CD14-positive monocyte (primary cell): ENCODE data around the gene PCP4. TPM values are rescaled to one million over a fixed set of nuclear protein-coding genes. Genes with fewer than 3 reads are reported as not detected.

ENCODE experiments used
- DNase-seq, 3 donors: peaks; one replicate each; pipeline ENCODE4 v3.0.0-alpha.2; 2011 to 2022
- H2AFZ ChIP-seq: 2 replicates; pipeline ENCODE4 v1.6.0; 2012; ENCODE audit warnings: mild to moderate bottlenecking, low read depth, low read length, inconsistent platforms; ENCODE audit not compliant: insufficient read depth, poor library complexity, severe bottlenecking
- H3K27ac ChIP-seq, 2 donors: 1 replicate in 1 of 2; 2 replicates in 1 of 2; pipeline ENCODE4 v1.5.1; 2012 to 2013; ENCODE audit warnings: low read length in 2 of 2, control low read depth in 1 of 2, inconsistent platforms in 1 of 2, low read depth in 1 of 2, mild to moderate bottlenecking in 1 of 2
- H3K27me3 ChIP-seq, 2 donors: one replicate each; pipeline versions ENCODE4 v1.6.0 to v1.6.1; 2011 to 2013; ENCODE audit warnings: low read length in 2 of 2; ENCODE audit not compliant: control insufficient read depth in 2 of 2, insufficient read depth in 2 of 2
- H3K36me3 ChIP-seq, 2 donors: replicated peaks in 1 of 2; 1 replicate in 1 of 2; 2 replicates in 1 of 2; pipeline versions ENCODE4 v1.5.1 to v1.6.1; 2012 to 2013; ENCODE audit warnings: low read length in 2 of 2, control low read depth in 1 of 2, inconsistent platforms in 1 of 2, mild to moderate bottlenecking in 1 of 2; ENCODE audit not compliant: insufficient read depth in 2 of 2, control insufficient read depth in 1 of 2
- H3K4me1 ChIP-seq, 2 donors: 1 replicate in 1 of 2; 2 replicates in 1 of 2; pipeline versions ENCODE4 v1.5.1 to v1.6.1; 2012 to 2013; ENCODE audit warnings: low read length in 2 of 2, control low read depth in 1 of 2, inconsistent platforms in 1 of 2, mild to moderate bottlenecking in 1 of 2, moderate library complexity in 1 of 2; ENCODE audit not compliant: insufficient read depth in 2 of 2, control insufficient read depth in 1 of 2
- H3K4me2 ChIP-seq: replicated peaks from 2 replicates; pipeline ENCODE3; 2012; ENCODE audit warnings: low read length, moderate library complexity, mild to moderate bottlenecking; ENCODE audit not compliant: poor library complexity, severe bottlenecking; ENCODE audit errors: extremely low read depth
- H3K4me3 ChIP-seq, 3 experiments: fragments of 200-600 bp in 1 of 3; sonication (generic) in 1 of 3; replicated peaks in 1 of 3; 1 replicate in 2 of 3; 2 replicates in 1 of 3; pipeline ENCODE4 v1.5.1; 2011 to 2013; ENCODE audit warnings: low read length in 3 of 3, mild to moderate bottlenecking in 3 of 3, control low read depth in 2 of 3, low read depth in 2 of 3, inconsistent platforms in 1 of 3, moderate library complexity in 1 of 3
- H3K79me2 ChIP-seq: 2 replicates; pipeline ENCODE4 v1.6.0; 2012; ENCODE audit warnings: mild to moderate bottlenecking, control low read depth, inconsistent platforms, low read length, moderate library complexity; ENCODE audit not compliant: insufficient read depth
- H3K9ac ChIP-seq: 2 replicates; pipeline ENCODE4 v1.6.0; 2017; ENCODE audit warnings: low read length, mild to moderate bottlenecking; ENCODE audit not compliant: insufficient read depth, poor library complexity, severe bottlenecking
- H3K9me3 ChIP-seq, 2 donors: replicated peaks in 1 of 2; 1 replicate in 1 of 2; 2 replicates in 1 of 2; pipeline versions ENCODE4 v1.5.1 to v1.6.1; 2012 to 2013; ENCODE audit warnings: low read length in 2 of 2, control low read depth in 1 of 2; ENCODE audit not compliant: control insufficient read depth in 1 of 2, insufficient read depth in 1 of 2
- H4K20me1 ChIP-seq: 2 replicates; pipeline ENCODE4 v1.6.0; 2012; ENCODE audit warnings: mild to moderate bottlenecking, low read length, control low read depth, moderate library complexity; ENCODE audit not compliant: insufficient read depth
- H3K27ac Mint-ChIP-seq, 7 donors: one replicate each; pipeline ENCODE4 v1.8.0; 2020; ENCODE audit warnings: mild to moderate bottlenecking in 7 of 7, mixed read lengths in 7 of 7, moderate library complexity in 6 of 7, inconsistent platforms in 2 of 7
- H3K27me3 Mint-ChIP-seq, 3 donors: one replicate each; pipeline ENCODE4 v1.8.0; 2021 to 2022; ENCODE audit warnings: low read depth in 3 of 3, mild to moderate bottlenecking in 3 of 3, mixed read lengths in 3 of 3, moderate library complexity in 3 of 3, inconsistent platforms in 1 of 3
- H3K36me3 Mint-ChIP-seq, 2 donors: one replicate each; pipeline ENCODE4 v1.8.0; 2020; ENCODE audit warnings: mixed read lengths in 2 of 2, inconsistent platforms in 1 of 2, mild to moderate bottlenecking in 1 of 2
- H3K4me1 Mint-ChIP-seq: one replicate; pipeline ENCODE4 v1.8.0; 2020; ENCODE audit warnings: mild to moderate bottlenecking, mixed read lengths
- H3K4me3 Mint-ChIP-seq, 2 donors: one replicate each; pipeline ENCODE4 v1.8.0; 2020; ENCODE audit warnings: mild to moderate bottlenecking in 2 of 2, mixed read lengths in 2 of 2, moderate library complexity in 1 of 2
- H3K9me3 Mint-ChIP-seq, 7 donors: one replicate each; pipeline ENCODE4 v1.8.0; 2020 to 2022; ENCODE audit warnings: mixed read lengths in 7 of 7, mild to moderate bottlenecking in 6 of 7, moderate library complexity in 6 of 7, inconsistent platforms in 2 of 7
- WGBS: methylation state at CpG from one replicate; pipeline ENCODE4 v1.1.5; 2013; ENCODE audit warnings: missing lambda C conversion rate; ENCODE audit not compliant: insufficient coverage; 5-methylcytosine and 5-hydroxymethylcytosine counted together
- intact Hi-C, 2 donors: fragments of 100-400 bp; cut with micrococcal nuclease; formaldehyde crosslinking; loops; one replicate each; pipeline versions ENCODE4 v1.15.0 to v1.15.1; 2023
- polyA plus RNA-seq, 3 donors: library from polyadenylated mRNA; depleted of rRNA in 1 of 3; unstranded in 2 of 3; stranded (reverse) in 1 of 3; fragments of 300-500 nt in 2 of 3; fragments of >200 nt in 1 of 3; fragmentation: Illumina TruSeq in 2 of 3; gene quantifications; 1 replicate in 2 of 3; 2 replicates in 1 of 3; pipeline ENCODE4 v1.2.3, GENCODE V29; 2012 to 2021
- TF ChIP-seq, protein P1 (sequence below): fragments of 200-600 bp; IDR thresholded peaks from one replicate; pipeline ENCODE4 v1.8.0; 2022; ENCODE audit warnings: antibody characterized with exemption, mild to moderate bottlenecking

PCP4 gene
- polyA plus RNA-seq, 3 donors = not detected

- no peaks in the 10 kb centered on the region for H3K36me3 ChIP-seq
- intact Hi-C loops = no loop called here
- no peaks in the 10 kb centered on the region for H4K20me1 ChIP-seq
- peaks cover 0 to 4% (median 2%) of the 10 kb centered on the region in 3 donors for H3K27me3 Mint-ChIP-seq
- no peaks in the 10 kb centered on the region for H3K79me2 ChIP-seq
- peaks cover 6 to 19% (median 8%) of the 10 kb centered on the region in 7 donors for H3K9me3 Mint-ChIP-seq
- H3K36me3 Mint-ChIP-seq = no peaks in the 10 kb centered on the region
- H3K4me3 Mint-ChIP-seq = no peak overlapping the region
- no peaks in the 10 kb centered on the region for H3K27me3 ChIP-seq
- no peak overlapping the region for H3K27ac Mint-ChIP-seq
- no peak overlapping the region for H3K27ac ChIP-seq
- no peak overlapping the region for H3K4me3 ChIP-seq
- no peak overlapping the region for H2AFZ ChIP-seq
- no peaks in the 10 kb centered on the region for H3K4me1 Mint-ChIP-seq
- H3K4me2 ChIP-seq = no peak overlapping the region
- 90% methylated on average over 2 of the region's 4 CpGs for WGBS
- no peak for DNase-seq
- no peak overlapping the region for H3K9ac ChIP-seq
- TF ChIP-seq, protein P1, sequence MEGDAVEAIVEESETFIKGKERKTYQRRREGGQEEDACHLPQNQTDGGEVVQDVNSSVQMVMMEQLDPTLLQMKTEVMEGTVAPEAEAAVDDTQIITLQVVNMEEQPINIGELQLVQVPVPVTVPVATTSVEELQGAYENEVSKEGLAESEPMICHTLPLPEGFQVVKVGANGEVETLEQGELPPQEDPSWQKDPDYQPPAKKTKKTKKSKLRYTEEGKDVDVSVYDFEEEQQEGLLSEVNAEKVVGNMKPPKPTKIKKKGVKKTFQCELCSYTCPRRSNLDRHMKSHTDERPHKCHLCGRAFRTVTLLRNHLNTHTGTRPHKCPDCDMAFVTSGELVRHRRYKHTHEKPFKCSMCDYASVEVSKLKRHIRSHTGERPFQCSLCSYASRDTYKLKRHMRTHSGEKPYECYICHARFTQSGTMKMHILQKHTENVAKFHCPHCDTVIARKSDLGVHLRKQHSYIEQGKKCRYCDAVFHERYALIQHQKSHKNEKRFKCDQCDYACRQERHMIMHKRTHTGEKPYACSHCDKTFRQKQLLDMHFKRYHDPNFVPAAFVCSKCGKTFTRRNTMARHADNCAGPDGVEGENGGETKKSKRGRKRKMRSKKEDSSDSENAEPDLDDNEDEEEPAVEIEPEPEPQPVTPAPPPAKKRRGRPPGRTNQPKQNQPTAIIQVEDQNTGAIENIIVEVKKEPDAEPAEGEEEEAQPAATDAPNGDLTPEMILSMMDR = no peak
- H3K4me1 ChIP-seq = no peaks in the 10 kb centered on the region
- peaks cover 6 to 21% of the 10 kb centered on the region in 2 donors for H3K9me3 ChIP-seq
Observed at GRCh38 chr21:39956586-39956985, 89.3 kb downstream of the PCP4 start.

DNA sequence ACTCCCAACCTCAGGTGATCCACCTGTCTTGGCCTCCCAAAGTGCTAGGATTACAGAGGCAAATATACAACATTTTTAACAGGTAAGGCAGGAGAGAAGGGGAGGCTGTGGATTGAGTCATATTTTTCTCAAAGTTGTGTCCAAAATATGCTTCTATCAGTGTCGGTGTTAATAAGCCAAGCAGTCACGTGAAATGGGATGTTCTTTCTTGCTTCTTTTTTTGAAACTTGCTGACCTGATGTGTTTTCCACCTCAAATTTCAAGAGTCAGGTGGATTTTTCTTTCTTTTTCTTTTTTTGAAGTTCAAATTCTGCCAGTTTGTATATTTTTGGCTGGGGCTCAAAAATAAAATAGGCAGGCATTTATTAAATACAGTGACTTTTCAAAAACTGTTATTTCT, 91.5 kb downstream of the PCP4 start:
- H3K4me1 ChIP-seq = no peaks in the 10 kb centered on the region
- H3K27me3 ChIP-seq = no peaks in the 10 kb centered on the region
- no peak overlapping the region for H3K9ac ChIP-seq
- peaks cover 8 to 25% (median 13%) of the 10 kb centered on the region in 7 donors for H3K9me3 Mint-ChIP-seq
- H3K27ac Mint-ChIP-seq = no peak overlapping the region
- no peaks in the 10 kb centered on the region for H3K36me3 ChIP-seq
- peaks cover 0 to 1% (median 0%) of the 10 kb centered on the region in 3 donors for H3K27me3 Mint-ChIP-seq
- peaks cover 12 to 26% of the 10 kb centered on the region in 2 donors for H3K9me3 ChIP-seq
- no peak overlapping the region for H2AFZ ChIP-seq
- H3K4me3 Mint-ChIP-seq = no peak overlapping the region
- H3K4me1 Mint-ChIP-seq = no peaks in the 10 kb centered on the region
- no CpG with 5 or more reads among the region's 2 CpGs for WGBS
- no peaks in the 10 kb centered on the region for H3K79me2 ChIP-seq
- H3K27ac ChIP-seq = no peak overlapping the region
- TF ChIP-seq, protein P1 = no peak
- H4K20me1 ChIP-seq = no peaks in the 10 kb centered on the region
- no peak overlapping the region for H3K4me3 ChIP-seq
- no peak overlapping the region for H3K4me2 ChIP-seq
- no peaks in the 10 kb centered on the region for H3K36me3 Mint-ChIP-seq
- intact Hi-C loops = no loop called here
- DNase-seq = no peak
